PC-3 (cell line): ENCODE measurements around the gene SEMA6B.

Experiments
- EZH2 ChIP-seq: fragments of 300-600 bp; sonication (generic); IDR thresholded peaks from one replicate; pipeline ENCODE4 v1.6.1; 2017; ENCODE audit warnings: antibody characterized with exemption, mild to moderate bottlenecking, low read length; ENCODE audit not compliant: unreplicated experiment
- EZH2phosphoT487 ChIP-seq: fragments of 300-600 bp; sonication (generic); IDR thresholded peaks from 2 replicates; pipeline ENCODE4 v1.6.1; 2018; ENCODE audit warnings: mild to moderate bottlenecking, antibody characterized with exemption, low read length, borderline replicate concordance
- TF ChIP-seq, protein P1 (sequence below): fragments of 300-600 bp; sonication (generic); conservative IDR thresholded peaks from 2 replicates; pipeline ENCODE4 v1.5.1; 2017; ENCODE audit warnings: antibody characterized with exemption, low read depth, mild to moderate bottlenecking, low read length

DNA sequence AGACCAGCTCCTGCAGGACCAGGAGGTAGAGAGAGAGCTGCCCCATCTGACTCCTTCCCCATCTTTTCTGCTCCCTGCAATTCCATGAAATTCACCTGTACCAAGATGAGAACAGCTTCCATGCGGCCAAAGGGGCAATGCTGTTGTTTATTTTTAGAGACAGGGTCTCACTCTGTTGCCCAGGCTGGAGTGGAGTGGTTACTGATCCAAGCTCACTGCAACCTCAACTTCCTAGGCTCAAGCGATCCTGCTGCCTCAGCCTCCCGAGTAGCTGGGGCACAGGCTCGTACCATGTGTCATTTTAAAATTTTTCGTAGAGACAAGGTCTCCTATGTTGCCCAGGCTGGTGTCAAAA, 37.6 kb downstream of the SEMA6B start:
- TF ChIP-seq, protein P1, sequence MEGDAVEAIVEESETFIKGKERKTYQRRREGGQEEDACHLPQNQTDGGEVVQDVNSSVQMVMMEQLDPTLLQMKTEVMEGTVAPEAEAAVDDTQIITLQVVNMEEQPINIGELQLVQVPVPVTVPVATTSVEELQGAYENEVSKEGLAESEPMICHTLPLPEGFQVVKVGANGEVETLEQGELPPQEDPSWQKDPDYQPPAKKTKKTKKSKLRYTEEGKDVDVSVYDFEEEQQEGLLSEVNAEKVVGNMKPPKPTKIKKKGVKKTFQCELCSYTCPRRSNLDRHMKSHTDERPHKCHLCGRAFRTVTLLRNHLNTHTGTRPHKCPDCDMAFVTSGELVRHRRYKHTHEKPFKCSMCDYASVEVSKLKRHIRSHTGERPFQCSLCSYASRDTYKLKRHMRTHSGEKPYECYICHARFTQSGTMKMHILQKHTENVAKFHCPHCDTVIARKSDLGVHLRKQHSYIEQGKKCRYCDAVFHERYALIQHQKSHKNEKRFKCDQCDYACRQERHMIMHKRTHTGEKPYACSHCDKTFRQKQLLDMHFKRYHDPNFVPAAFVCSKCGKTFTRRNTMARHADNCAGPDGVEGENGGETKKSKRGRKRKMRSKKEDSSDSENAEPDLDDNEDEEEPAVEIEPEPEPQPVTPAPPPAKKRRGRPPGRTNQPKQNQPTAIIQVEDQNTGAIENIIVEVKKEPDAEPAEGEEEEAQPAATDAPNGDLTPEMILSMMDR = no peak
- no peak for TF ChIP-seq EZH2
- no peak for TF ChIP-seq EZH2phosphoT487
